ENCODE results near the gene LMO7. TPM values are rescaled to one million over a fixed set of nuclear protein-coding genes. Genes with fewer than 3 reads are reported as not detected.
"Not testable (repeated sequence)": the region's sequence is repeated elsewhere in the genome, so short reads cannot be mapped to it uniquely, and the experiment has no call there.

Gene LMO7
- total RNA-seq, 1 donor from 2014 or later = 15.2 TPM

DNA sequence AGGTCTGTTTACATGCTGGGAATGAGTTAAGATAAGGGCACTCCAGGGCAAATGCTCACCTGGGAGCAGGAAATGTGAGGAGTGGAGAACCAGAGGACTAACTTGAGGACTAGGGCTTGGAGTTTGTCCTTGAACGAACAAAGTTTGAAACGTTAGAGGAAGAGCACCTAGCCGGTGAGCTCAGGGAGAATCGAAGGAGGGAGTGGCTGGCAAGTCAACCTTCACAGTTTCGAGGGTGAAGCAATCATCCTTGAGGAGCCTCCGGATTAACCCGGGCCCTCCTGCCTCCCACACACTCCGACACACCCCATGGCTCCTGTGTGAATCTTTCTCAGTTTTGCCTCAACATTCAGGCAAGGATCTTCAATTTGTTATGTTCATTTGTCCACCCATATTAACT, 58.6 kb downstream of the LMO7 start:
- intact Hi-C loops (cut with micrococcal nuclease) = loop anchor here (1.0 to 10.0 kb wide), 6 partner anchors 107 to 1290 kb away; no protein-coding TSS in a partner anchor

DNA sequence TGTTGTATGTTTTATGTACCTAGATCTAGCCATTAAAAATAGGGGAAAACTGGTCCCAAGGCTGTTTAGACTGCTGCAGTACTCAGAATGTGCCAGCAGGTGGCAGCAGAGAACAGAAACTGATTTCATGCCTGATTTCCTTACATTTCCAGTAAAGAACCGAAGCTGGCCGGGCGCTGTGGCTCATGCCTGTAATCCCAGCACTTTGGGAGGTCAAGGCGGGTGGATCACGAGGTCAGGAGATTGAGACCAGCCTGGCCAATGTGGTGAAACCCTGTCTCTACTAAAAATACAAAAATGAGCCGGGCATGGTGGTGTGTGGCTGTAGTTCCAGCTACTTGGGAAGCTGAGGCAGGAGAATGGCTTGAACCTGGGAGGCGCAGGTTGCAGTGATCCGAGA, 59.8 kb downstream of the LMO7 start:
- intact Hi-C loops (cut with micrococcal nuclease) = loop anchor here (1.0 to 10.0 kb wide), 8 partner anchors 65 to 1289 kb away; no protein-coding TSS in a partner anchor

DNA sequence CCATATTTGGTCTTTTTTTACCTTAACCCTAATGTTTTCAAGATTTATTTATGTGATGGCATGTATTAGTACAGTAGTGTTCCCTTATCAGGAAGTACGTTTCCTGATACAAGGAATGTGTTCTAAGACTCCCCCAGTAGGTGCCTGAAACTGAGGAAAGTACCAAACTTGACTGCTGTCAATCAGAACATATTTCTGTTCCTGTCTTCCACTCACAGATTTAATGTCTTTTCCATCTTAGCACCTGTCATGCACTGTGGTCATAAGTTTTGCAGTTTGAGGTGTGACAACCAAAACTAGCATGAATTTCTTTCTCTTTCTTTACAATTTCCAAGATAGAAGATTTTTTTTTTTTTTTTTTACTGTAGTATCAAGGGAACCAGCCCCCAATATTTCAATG, 62.9 kb downstream of the LMO7 start:
- intact Hi-C loops (cut with micrococcal nuclease) = loop anchor here (10.0 kb wide), 1 partner anchor 1286 kb away; no protein-coding TSS in a partner anchor

DNA sequence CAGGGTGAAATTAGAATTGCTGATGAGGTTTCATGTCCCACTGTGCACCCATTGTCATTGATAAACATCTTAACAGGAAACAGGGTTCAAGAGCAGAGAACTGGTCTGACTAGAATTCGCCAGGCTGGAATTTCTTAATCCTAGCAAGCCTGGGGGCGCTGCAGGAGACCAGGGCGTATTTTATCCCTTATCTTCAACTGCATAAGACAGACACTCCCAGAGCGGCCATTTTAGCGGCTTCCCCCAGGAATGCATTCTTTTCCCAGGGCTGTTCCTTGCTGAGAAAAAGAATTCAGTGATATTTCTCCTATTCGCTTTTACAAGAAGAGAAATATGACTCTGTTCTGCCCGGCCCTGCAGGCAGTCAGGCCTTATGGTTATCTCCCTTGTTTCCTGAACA, 63.6 kb downstream of the LMO7 start:
- intact Hi-C loops (cut with micrococcal nuclease) = loop anchor here (10.0 kb wide), 1 partner anchor 1285 kb away; no protein-coding TSS in a partner anchor

DNA sequence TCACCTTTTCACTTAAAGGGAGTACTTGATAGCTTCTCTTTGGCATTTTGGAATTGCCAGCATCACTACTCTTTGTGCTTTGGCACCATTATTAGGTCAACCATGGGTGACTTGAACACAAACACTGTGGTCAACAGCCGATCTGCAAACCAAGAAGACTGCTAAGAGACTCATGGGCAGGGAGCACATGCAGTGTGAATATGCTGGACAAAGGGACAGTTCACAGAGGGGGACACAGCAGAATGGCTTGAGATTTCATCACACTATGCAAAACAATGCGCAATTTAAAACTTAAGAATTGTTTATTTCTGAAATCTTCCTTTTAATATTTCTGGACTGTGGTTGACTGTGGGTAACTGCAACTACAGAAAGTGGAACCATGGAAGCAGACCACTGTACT, 64.4 kb downstream of the LMO7 start:
- intact Hi-C loops (cut with micrococcal nuclease) = no loop called here

DNA sequence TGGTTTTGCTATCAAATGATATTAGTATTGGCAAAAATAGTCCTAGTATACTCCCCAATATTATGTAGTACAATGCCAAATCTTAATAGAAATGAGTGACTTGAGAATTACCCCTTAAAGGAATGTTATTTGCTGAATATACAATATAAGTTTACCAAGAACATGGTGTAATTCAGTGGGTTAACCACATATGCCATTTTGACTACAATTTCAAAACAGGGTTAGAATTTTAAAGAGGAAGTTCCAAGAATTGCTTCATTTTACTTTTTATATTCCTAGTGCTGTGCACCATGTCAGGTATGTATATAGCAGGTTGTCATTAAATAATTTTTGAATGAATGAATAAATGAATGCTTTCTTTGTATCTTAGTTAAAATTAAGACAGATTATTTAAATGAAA, 66.3 kb downstream of the LMO7 start:
- intact Hi-C loops (cut with micrococcal nuclease) = no loop called here

DNA sequence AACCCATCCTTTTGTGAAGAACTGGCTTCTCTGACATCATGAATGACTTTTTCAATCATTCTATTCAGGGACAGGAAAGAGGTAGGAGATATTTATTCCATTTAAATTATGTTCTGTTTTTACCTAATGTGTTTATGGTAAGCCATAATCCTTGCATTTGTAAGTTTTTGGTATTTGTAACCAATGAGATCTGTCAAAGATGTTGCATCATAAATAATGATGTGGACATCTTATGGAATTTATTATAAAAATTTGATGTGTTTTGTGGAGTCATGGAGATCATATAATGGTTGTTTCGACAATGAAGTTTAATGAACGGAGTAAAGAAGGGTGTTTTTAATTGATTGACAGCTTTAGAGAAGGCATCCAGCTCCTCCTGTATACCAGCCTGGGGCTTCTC, 67.6 kb downstream of the LMO7 start:
- intact Hi-C loops (cut with micrococcal nuclease) = no loop called here

DNA sequence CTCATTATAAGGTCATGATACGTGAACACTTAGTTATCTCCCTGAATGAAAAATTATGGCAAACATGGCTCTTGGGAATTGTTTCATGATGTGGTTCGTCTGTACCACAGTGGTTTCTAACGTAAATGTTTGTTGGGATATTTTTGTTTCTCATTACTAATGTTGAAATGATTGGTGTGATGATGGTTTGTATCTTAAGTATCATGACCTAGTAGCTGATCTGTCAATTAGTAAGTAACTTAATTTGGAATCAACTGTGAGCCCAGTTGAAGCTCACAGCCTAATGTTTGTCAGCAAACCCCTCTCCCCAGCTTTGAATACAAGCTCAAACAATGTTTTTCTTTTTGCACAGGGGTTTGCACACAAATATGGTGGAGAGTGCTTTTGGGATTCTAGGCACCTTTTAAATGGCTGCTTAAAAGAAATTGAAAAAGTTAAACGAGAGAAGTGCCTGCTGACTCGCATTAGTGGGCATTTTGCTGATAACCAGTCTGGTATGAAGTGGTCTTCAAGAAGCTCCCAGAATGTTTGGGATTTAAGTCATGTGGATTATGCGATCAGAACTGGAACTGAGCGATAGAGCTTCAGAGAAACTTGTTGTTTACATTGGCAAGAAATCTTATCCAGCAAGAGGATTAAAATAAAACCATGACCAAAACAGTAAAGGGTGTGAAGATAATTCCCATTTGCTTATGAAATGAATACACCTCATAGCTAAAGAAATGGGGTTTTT, 68.2 kb downstream of the LMO7 start:
- intact Hi-C loops (cut with micrococcal nuclease) = no loop called here

DNA sequence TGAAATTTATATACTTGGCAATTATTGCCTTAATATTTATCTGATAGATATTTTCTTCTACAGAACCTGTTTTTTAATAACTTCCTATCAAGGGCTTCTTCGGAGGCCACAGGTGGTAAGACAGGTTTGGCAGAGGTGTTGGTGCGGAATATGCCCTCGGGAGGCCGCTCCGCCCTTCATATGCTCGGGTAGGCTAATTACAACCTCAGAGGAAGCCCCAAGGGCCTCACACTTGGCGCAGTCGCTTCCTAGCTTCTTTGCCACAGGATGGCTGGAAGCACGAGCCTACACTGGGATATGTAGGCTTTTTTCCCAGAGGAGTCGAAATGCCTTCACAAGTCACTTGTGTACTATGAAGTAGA, 68.8 kb downstream of the LMO7 start:
- intact Hi-C loops (cut with micrococcal nuclease) = no loop called here

DNA sequence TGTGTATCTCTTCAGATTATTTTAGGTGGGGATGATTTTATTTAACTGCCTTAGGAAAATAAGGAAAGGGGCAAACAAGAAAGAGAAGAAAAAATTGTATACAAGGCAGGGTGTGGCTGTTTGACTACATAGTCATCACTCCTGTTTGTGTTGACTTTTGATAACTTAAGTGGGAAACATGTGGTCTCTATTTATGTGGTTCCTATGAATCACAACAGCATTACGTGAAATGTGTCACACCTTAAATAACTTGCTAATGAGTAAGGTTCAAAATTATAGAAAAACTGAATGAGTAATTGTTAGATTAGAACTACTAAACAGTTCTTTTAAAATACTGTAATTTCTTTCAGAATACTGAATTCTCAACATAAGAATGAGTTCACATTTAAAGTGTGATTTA, 69.3 kb downstream of the LMO7 start:
- intact Hi-C loops (cut with micrococcal nuclease) = no loop called here

DNA sequence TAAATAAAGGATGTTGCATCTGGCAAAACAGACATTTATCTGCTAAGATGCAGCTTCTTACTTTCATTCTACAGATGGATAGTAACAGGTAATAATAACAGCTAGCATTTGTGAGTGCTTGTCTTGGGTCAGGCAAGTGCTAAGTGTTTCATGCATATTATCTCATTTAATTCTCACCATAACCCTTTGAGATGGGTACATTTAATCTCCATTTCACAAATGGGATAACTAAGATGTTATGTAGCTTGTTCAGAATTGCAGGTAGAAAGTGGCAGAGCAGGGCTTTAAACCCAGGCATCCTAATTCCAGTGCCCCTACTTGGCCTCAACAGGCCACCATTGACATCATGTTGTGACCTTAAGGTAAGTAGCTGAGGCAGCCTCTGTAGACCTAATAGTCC, 69.8 kb downstream of the LMO7 start:
- intact Hi-C loops (cut with micrococcal nuclease) = no loop called here

DNA sequence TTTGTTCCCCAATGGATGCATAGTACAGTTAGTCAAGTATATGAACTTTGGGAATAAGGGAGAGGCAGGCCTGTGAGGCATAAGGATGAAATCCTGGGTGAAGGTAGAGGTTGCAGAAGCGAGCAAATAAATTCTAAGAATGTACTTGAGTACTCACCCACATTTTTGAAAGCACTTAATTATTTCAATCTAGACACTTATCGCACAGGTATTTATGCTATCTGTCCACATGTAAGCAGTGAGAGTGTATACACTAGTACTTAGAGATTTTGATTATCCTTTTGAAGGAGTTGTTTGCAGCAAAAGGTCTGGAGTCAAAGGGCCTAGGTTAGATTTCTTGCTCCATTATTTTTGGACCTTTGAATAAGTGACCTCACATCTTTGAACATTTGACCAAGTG, 77.7 kb downstream of the LMO7 start:
- intact Hi-C loops (cut with micrococcal nuclease) = no loop called here

DNA sequence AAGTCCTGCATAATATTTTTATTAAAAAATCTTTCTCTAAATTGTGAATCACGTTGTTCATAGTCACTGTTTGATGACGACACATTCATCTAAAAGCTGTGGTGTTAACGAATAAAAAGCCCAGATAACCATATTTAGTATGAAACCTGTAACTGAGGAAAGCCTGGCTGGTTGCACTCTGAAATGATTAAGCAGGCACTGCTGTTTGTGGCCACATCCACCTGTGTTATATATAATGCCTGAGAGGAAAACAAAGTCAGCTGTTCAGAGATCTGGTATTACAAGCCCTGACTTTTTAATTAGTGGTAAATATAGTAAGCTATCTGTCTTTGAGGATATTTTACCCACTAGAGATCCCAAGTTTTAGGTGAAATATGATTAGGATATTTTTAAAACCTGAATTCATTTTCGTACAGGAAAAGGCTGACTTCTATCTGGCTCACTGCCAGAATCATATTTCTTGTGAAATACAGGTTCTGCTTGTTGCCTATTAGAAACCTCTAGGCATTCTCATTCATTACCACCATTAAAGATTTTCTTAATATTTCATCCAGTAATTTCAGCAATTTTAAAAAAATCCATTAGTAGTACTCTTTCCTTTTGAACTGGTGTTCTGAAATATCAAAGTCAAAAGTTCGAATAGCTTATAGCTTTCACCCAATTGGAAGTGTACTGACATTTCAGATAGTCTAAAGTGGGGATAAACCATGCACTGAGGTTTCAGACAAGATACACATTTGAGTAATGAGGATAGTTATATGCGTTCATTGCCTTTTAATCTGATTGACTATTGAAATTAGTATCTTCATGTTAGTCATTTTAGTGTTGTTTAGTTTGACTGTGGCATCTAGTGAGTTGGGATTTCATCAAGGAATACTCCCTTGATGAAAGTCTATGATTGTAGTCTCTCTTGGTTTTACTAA, 79.7 kb downstream of the LMO7 start:
- intact Hi-C loops (cut with micrococcal nuclease) = no loop called here

DNA sequence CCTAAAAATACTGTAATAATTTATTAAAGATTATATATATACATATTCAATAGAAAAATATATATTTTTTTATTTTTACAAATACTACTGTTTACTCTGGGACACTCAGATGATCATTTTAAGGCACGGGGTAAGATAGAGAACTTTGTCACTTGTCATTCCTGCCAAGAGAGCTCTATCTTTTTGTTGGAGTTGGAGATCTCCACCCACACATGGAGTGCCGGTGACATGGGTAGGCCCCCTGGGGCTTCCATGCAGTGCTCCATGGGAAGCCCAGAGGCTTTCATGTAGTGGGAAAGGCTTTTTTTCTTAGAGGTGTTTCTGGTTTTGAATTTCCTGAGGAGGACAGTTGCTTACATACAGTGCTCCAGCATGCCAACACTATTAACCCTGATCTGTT, 81.4 kb downstream of the LMO7 start:
- intact Hi-C loops (cut with micrococcal nuclease) = no loop called here

DNA sequence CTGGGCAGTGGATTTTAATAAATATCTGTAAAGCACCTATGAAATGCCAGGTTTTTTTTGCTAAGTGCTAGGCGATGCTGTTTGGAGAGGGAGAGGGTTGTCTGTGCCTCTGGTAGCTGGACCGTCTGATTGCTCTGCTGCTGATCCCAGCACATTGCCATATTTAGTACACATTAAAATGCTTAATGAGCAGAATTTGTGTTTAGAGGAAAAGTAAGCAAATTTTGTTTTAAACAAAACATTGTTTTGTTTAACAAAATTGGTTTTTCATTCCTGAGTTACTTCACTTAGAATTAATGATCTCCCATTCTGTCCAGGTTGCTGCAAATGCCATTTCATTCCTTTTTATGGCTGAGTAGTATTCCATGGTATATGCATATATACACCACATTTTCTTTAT, 85.2 kb downstream of the LMO7 start:
- intact Hi-C loops (cut with micrococcal nuclease) = no loop called here

DNA sequence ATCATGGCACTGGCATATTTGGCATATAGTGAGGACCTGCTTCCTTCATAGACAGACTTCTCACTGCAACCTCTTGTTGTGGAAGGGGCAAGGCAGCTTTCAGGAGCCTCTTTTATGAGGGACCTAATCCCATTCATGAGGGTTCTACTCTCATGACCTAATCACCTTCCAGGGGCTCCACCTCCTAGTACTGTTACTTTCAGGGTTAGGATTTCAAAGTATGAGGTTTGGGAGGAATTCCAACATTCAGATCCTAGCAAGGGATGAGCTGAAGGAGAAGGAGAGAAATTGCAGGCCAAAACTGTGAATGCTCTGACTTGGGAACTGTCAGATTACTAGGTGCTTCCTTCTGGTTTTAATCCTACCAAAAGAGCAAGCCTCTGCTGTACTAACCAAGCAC, 87.8 kb downstream of the LMO7 start:
- intact Hi-C loops (cut with micrococcal nuclease) = no loop called here

DNA sequence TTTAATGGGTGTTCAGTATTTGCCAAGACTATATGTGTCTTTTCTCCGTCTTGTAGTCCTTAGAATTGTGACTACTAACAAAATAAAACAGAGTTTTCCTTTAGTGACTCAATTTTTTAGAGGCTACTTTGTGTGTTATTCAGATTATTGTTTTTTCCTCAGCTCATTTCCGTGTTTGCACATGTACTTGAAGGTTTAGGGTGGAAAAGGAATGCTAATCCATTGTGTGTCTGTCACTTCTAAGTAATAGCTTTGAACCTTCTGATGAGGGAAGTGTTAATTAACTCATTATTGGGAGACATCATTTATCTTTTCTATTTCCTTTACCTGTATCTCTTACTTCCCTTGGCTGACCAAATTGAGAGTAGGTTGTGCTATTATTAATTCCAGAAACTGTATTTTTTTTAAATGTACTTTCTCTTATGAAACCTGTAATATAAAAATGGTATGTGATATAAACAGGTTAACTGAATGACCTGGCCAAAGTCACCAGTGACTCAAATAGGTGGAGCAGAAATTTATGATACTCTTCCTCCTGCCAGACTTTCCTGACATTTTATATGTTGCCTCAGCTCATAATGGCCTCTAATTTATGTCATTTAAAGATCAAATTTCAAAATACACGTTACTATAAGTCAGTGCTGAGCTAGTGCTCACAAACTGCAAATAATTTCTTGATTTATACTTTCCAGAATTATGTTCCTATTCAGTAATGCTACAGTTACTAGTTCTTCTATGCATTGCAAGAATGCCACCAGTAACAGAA, 88.8 kb downstream of the LMO7 start:
- intact Hi-C loops (cut with micrococcal nuclease) = no loop called here

DNA sequence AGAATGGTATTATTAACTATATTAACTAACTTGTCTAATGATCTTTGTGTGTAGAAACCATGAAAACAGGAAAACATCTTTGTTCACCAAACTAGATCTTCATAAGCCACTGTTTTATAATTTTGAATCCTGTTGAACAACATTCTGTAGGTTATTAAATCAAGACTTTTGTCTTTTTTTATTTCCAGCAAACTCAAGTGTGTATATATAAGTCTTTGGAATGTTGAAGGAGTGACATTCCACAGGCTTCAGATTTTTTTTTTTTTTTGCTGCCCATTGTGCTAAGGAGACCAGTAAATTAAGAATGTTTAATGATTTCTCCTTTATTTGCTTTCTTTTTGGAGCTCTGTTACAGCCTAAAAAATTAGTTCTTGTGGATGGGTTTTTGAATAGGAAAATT, 89.6 kb downstream of the LMO7 start:
- intact Hi-C loops (cut with micrococcal nuclease) = no loop called here

DNA sequence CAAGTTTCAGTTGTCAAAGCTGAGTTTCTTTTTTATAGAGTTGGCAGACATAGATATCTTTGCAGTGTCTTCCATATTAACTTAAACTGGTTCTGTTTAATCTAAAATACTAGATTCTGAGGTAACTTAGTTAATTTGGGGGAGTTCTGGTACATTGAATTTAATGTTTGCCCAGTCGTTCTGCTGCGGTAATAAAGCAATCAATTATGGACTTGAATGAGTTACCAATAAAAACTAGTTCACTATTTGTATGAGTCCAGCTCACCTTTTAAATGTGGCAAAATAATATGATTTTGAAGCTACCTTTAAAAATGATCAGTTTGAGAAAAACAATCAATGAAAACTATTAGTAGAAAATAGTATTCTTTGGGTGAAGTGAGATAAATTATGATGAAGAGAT, 90.2 kb downstream of the LMO7 start:
- intact Hi-C loops (cut with micrococcal nuclease) = no loop called here

DNA sequence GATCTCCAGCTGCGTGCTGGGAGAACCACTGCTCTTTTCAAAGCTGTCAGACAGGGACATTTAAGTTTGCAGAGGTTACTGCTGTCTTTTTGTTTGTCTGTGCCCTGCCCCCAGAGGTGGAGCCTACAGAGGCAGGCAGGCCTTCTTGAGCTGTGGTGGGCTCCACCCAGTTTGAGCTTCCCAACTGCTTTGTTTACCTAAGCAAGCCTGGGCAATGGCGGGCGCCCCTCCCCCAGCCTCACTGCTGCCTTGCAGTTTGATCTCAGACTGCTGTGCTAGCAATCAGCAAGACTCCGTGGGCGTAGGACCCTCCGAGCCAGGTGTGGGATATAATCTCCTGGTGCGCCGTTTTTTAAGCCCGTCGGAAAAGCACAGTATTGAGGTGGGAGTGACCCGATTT, 97.0 kb downstream of the LMO7 start:
- intact Hi-C loops (cut with micrococcal nuclease) = not testable (repeated sequence)

DNA sequence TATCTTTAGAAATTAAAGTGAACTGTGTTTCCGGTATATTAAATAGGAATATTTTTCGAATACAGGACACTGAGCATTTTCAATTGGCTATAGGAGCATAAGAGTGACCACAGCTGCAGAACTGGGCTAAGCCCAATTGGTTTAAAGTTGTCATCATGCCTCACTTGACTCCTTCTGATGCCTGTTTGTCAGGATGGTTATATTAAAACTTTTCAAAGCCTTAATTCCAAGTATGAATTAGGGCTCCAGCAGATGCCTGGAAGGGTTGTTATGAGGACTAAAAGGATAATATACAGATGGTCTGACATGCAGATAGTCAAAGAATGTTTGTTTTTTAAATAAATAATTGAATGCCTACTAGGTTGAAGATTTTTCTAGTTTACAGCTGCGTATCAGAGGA, 100.0 kb downstream of the LMO7 start:
- intact Hi-C loops (cut with micrococcal nuclease) = no loop called here

DNA sequence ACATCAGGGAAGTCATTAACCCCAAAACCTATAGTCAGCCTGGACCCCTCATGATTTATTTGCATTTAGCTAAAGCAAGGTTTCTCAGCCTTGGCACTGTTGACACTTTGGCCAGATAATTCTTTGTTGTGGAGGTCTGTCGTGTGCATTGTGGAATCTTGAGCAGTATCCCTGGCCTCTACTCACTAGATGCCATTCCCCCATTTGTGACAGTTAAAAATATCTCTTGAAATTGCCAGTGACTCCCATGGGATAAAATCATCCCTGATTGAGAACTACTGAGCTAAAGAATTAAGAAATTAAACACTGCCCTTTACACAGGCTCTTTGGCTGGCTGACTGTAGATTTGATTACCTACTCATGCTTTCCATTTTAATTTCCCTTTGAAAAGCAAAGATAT, 102.7 kb downstream of the LMO7 start:
- intact Hi-C loops (cut with micrococcal nuclease) = no loop called here
